ENCODE data around the gene LMOD3.

LMOD3 gene

GRCh38 chr3:69108811-69109210, 13.6 kb downstream of the LMOD3 start:
- no peak overlapping the region for H3K4me3 ChIP-seq (replicated peaks; ENCODE audit: low read depth, low read length)
- DNase-seq (ENCODE audit: low read depth): peak; percentile 31
- TF ChIP-seq CTCF (IDR thresholded peaks at IDR 0.05; ENCODE audit: low read length, missing control alignments): no peak

GRCh38 chr3:69107841-69108240, 14.6 kb downstream of the LMOD3 start:
- DNase-seq (ENCODE audit: low read depth): no peak
- no peak for TF ChIP-seq CTCF (IDR thresholded peaks at IDR 0.05; ENCODE audit: low read length, missing control alignments)

GRCh38 chr3:69105320-69105719, 17.1 kb downstream of the LMOD3 start:
- DNase-seq (ENCODE audit: low read depth): no peak

More at GRCh38 chr3:69107841-69108240, 14.6 kb downstream of the LMOD3 start:
- no peak overlapping the region for H3K4me3 ChIP-seq (replicated peaks; ENCODE audit: low read depth, low read length)

GRCh38 chr3:69104586-69104985, 17.8 kb downstream of the LMOD3 start:
- H3K4me3 ChIP-seq (replicated peaks; ENCODE audit: low read depth, low read length): no peak overlapping the region
- no peak for TF ChIP-seq CTCF (IDR thresholded peaks at IDR 0.05; ENCODE audit: low read length, missing control alignments)

More at GRCh38 chr3:69105320-69105719, 17.1 kb downstream of the LMOD3 start:
- H3K4me3 ChIP-seq (replicated peaks; ENCODE audit: low read depth, low read length): no peak overlapping the region
- TF ChIP-seq CTCF (IDR thresholded peaks at IDR 0.05; ENCODE audit: low read length, missing control alignments): no peak

GRCh38 chr3:69103123-69103522, 19.3 kb downstream of the LMOD3 start:
- H3K4me3 ChIP-seq (replicated peaks; ENCODE audit: low read depth, low read length): no peak overlapping the region
- TF ChIP-seq CTCF (IDR thresholded peaks at IDR 0.05; ENCODE audit: low read length, missing control alignments): no peak
- DNase-seq (ENCODE audit: low read depth): no peak

More at GRCh38 chr3:69104586-69104985, 17.8 kb downstream of the LMOD3 start:
- no peak for DNase-seq (ENCODE audit: low read depth)

GRCh38 chr3:69102384-69102783, 20.0 kb downstream of the LMOD3 start:
- H3K4me3 ChIP-seq (replicated peaks; ENCODE audit: low read depth, low read length): no peak overlapping the region
- no peak for TF ChIP-seq CTCF (IDR thresholded peaks at IDR 0.05; ENCODE audit: low read length, missing control alignments)
- DNase-seq (ENCODE audit: low read depth): no peak

- no peak for TF ChIP-seq CTCF (IDR thresholded peaks at IDR 0.05; ENCODE audit: low read length, missing control alignments)
- no peak for DNase-seq (ENCODE audit: low read depth)
- H3K4me3 ChIP-seq (replicated peaks; ENCODE audit: low read depth, low read length): no peak overlapping the region
Measured at GRCh38 chr3:69099576-69099975, 22.8 kb downstream of the LMOD3 start.
